Measurements from ENCODE around the gene LGALS4. TPM values are rescaled to one million over a fixed set of nuclear protein-coding genes. Genes with fewer than 3 reads are reported as not detected.
"Not testable (repeated sequence)": the region's sequence is repeated elsewhere in the genome, so short reads cannot be mapped to it uniquely, and the experiment has no call there.

The LGALS4 gene
- total RNA-seq, 1 donor from 2014 or later: not detected

DNA sequence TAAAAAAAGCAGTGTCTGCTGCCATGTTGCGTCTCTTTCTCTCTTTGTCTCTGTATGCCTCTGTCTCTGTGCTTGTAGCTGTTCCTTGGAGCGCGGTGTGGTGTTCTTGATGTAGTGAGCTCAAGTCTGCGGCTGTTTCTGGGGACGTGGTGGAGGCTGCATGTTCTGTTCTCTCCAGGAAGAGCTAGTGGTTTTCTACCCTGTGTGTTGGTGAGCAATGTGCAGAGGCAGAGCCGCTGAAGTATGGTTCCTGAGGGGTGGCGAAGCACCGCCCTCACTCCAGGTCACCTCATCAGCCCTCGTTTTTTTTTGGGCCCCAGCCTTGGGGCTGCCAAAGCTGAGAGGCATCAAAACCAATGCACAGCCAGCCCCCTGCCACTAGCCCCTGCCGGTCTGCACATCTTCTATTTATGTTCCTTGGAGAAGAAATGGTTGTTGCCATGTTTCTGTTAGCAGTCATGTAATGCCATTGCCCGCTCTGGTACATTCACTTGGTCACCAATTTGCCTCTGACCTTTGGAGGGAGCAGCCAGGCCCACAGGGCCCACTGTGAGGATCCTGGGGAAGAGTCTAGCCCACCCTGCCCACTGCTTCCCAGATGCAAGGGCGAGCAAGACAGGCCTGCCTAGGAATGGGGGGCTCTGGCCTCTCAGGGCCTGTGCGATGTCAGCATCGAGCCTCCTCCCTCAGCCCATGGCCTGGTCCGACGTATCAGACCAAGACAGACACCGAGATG, 29.9 kb upstream of the LGALS4 start:
- no peak for DNase-seq

DNA sequence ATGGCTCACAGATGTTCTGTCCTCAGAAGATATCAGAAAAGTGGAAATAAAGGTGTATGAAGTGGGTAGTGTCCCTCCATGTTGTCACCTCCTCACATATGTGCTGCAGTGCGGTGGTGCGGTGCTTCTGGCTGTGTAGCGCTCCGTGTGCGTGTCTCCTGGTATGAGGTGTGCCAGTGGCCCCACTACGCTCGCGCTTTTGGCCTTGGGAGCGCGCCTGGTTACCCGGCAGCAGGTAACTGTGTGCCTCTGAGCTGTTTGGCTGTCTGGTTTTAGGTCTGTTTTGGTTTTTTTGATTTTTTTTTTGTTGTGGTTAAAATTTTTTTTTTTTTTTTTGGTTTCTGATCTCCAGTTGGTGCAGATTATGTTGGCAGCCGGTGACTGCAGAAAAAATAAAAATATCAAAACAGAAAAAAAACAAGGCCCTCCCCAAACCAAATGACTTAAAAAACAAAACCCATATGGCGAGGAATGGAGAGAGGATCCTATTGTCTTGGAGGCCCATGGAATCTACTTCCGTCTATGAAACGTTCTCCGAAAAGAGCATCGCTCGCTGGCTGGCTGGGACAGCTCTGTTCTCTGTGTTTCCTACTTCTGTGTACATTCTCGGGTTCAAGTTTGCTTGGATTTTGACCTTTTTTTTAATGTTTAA, 29.2 kb upstream of the LGALS4 start:
- no peak for DNase-seq

DNA sequence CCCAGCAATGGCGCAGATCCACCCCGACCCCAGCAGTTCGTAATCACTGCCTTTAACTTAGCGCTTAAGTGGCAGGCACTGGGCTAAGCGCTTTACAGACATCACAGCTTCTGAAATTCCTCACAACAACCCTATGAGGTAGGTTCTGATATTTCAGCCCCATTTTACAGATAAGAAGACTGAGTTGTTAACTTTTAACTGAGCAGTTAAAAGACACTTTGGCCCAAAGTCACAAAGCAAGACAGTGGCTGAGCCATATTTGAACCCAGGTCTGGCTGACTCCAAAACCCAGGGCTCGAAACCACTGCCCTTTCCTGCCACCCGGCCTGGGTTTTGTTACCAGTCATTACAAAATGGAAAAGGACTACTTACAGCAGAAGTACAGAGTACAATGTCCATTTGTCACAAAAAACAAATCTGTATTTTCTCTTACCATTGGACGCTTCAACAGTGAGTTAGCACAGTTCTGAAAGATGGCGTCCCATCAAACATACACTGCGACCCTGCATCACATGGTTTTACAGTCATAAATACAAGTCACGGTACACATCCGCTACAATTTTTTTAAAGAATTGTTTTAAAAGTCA, 28.5 kb upstream of the LGALS4 start:
- no peak for DNase-seq

DNA sequence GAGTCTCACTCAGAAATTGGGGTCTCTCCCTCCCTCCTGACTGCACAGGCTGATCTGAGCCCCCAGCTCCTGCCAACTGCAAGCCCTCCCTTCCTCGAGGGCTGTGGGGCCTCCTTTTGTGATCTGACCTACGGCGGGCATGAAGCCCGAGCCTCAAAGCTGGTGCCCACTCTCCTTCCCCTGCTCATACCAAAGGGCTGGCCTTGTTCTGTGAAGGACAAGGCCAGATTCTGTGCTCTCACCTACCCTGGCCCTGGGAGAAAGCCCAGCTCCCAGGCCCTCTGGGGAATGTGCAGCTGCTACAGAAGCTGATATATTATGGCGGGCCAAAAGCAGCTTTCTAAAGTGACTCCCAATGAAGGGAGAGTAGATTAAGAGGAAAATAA, 27.8 kb upstream of the LGALS4 start:
- no peak for DNase-seq

DNA sequence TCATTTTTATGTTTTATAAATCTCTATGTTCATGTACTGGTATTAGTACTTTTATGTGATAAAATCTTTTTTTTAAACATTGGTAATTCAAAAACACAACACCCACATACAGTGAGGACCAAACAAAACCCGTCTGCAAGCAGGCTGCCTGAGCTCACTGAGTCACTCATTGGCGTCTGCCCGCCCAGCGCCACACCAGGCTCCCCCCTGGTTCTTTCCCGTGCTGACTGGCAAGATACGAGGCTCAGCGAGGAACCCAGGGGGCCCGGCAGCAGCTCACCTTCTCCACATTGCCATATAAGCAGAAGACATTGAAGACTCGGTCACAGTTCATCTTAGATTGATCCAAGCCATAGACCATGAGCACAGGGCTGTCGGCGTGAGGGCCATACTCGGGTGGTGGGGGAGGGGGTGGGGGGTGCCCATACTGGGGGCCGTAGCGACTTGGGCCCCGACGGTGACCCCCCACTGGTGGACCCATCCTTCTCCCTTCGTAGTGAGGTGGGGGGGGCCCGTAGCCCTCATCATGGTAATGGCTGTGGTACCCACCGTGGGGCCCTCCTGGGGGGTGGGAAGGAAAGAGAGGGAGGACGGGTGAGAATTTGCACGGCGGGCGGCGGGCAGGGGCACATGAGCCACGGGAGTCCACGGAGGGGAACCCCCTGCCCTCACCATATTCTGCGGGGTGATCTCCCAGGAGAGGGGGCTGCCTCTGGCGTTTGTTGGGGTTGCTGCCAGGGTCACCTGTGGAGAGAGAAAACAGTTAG, 27.3 kb upstream of the LGALS4 start:
- DNase-seq: no peak

DNA sequence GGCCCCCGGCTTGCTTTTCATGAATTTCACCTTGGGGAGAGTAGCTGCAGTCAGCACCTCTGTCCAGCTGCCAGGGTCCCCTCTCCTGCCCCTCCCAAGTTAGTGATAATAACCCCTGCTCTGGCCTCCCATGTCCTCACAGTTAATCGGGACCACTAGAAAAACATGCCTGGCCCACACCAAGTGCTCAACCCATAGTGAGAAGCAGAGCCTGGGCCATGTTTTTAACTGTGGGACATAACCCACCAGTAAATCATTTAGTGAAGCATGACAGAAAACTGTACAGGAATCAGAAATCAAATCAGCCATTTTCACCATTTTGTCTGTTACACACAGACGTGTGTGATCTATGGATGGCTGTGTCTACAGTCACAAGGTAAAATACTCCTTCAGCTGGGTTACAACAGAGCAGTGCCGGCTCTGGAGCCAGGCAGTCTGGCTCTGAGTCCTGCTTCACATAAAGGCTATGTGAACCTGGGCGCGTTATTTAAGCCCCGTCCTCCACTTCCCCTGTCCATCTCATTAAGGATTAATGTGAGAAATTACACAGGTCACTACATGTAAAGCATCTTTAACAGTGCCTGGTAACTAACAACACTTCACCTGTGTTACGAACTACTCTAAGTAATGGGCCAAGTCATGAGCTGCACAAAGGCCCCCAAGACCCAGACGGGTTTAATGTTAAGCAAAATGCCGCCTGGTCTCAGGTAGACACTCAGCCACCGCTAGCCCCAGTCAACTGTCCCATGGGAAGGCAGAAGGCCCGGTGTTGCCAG, 26.4 kb upstream of the LGALS4 start:
- DNase-seq: no peak

DNA sequence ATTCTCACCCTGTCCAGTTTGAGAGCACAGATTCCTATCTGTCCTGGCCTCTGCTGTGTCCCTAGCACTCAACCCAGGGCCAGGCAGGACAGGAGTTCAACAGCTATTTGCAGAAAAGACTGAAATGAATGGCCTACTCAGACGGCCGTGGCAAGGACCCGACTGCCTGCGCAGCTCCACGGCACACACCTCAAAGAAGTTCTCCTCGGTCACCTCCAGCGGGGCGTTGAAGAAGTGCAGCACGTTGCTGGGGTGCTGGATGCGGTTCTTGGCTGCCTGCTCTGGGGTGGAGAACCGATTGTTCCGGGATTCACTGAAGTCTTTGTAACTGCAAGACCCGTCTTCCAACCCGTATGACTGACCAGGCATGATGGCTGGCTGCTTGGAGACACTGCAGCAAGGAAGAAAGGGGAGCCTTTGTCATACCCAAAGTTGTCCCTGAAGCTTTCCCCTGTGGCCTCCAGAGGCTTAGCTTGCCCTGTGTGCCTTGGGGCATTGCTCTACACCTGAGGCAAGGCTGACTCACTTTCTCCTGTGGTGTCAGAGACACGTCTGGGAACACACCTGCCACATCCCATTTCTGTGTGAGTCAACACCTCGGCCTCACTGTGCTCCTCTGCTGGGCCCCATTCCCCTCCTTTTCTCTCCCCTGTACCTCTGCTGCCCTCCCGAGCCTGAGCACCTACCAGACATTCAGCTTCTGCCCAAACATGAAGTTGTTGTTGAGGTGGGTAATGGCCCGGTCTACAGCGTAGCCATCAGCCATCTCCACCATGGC, 25.7 kb upstream of the LGALS4 start:
- DNase-seq: peak; percentile 24

DNA sequence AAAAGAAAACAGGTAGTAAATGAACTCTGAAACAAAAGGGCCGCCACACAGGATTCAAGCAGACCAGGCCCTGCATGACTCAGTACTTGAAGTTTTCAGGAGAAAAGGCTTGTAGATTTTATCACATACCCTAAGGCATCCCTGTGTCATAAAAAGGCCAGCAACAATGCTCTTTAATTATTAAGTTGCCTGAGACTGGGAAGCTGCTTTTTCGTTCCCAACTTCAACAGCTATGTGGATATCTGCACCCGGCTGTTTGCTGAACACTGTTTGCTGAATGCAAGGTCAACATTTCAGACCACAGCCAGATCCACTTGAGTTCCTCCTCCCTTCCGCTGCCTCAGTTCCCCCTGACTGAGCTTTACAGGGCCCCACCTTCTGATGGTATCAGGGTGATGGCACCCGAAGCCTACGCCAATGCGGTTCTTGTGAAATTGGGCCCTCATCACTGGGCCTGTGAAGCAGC, 24.9 kb upstream of the LGALS4 start:
- no peak for DNase-seq

DNA sequence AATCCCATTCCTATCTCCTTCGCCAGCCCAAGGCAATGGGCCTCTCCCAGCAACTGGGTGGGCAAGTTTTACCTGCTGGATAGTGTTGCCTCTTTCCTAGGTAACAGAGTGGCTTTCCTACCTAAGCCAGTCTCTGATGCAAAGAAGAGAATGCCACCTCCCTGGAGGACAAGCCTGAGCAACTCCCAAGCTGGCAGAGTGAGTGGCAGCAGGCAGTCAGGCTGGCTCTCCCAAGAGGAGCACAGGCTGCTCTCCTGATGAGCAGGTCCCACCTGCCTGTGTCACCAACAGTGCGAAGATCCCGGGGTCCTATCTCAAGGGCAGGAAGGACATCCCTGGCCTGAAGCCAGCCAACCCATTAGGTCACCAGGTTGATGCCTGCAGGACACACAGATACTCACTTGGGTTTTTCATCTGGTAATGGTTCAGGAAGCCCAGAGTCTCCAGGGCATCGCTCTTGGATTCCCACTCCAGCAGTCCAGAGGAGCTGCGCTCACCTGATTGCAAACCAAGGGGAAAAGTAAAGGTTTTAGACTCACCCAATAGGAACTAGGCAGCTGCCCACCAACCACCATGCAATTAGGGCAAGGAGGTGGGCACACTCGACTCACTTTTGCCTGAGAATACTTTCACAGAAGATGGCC, 24.4 kb upstream of the LGALS4 start:
- DNase-seq: peak; percentile 51

DNA sequence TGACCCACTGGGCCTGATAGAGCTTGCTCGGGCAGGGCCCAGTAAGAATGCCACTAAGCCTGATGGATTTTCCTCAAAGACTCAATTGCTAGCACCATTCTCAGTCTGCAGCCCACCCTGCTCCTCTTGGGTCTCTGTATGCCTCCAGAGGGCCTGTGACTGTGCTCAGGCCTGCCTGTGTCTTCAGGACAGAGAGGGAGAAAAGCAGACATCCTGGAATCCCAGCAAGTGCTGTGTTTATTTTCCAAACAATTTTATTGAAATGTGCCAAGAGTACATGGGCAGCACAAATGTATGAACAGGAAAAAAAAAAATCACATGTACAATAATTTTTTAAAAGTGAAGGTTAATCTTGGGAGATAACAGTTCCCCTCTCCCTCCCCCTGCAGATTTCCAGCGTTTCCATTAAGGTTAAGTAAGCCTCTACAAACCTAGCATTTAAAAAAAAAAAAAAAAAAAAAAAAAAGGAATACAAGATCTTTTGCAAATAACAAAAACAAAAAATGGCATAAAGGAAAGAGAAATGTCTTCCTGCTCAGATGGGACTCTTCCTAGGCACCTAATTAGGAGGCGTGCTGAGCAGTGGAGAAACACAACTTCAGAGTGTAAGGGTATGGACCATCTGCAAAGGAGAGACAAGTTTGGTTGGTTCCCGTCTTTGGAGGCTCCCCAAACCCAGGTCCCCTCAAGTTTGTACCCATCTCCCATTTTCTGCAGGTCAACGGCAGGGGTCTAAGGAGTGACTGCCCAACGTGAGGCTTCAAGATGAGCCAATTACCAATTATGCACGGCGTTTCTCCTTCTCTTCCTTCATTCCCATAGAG, 23.6 kb upstream of the LGALS4 start:
- DNase-seq: no peak

DNA sequence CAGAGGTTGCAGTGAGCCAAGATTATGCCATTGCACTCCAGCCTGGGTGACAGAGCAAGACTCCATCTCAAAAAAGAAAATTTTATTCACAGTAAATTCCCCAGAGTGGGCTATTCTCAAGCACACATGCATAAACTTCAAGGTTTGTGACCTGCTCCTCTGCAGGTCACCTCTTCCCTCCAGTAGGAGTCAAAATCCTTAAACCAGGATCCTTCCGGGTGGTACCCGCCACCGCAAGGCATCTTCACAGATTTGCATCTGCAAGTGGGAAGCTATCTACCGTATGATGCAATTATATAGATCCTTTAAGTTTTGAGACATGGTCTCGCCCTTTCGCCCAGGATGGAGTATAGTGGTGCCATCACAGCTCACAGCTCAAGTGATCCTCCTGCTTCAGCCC, 21.8 kb upstream of the LGALS4 start:
- no peak for DNase-seq

DNA sequence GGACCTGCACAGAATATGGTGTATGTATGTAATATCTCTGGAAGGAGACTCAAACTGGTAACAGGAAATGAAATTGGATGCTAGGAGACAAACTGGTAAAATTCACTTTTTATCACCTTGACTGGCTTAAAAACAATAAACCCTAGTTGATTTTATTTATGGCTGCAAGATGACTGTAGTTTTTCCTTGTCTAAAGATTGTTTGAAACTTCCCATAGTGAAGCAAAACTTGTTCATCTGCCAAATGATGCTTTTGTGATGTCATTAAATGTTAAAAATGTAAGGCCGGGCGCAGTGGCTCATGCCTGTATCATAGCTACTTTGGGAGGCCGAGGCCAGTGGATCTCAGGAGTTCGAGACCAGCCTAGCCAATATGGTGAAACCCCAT, 21.4 kb upstream of the LGALS4 start:
- no peak for DNase-seq

DNA sequence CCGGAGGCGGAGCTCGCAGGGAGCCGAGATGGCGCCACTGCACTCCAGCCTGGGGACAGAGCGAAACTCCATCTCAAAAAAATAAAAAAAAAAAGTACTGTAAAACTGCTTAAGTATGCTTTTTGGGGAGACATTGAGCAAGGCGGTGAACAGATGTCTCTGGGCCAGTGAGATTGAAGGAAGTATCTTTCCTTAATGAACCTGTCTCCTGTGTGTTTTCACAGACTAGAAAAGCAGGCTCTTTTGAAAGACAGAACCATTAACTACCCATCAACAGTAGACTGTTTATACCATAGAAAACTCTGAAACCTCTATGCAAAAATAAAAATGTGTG, 20.3 kb upstream of the LGALS4 start:
- no peak for DNase-seq

DNA sequence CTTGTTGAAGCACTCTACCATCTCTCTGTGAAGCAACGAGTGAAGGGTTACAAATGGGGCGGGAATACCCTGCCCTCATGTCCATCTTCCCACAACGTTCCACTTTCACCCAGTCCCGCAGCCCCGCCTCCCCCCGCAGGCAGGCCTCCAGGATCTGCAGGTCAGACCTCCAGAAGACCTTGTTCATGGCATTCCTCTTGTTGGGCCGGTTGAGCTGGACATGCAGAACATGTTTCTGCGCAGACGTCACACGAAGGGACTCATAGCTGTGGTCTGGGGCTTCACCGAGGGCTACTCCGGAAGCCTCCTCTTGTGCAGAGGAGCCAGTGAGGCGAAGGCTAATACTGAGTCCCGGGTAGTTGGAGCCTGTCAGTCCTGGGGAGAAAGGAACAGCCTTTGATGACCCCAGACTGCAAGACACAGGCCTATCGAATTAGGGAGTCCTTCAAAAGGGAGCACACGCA, 18.4 kb upstream of the LGALS4 start:
- DNase-seq: peak; percentile 50

DNA sequence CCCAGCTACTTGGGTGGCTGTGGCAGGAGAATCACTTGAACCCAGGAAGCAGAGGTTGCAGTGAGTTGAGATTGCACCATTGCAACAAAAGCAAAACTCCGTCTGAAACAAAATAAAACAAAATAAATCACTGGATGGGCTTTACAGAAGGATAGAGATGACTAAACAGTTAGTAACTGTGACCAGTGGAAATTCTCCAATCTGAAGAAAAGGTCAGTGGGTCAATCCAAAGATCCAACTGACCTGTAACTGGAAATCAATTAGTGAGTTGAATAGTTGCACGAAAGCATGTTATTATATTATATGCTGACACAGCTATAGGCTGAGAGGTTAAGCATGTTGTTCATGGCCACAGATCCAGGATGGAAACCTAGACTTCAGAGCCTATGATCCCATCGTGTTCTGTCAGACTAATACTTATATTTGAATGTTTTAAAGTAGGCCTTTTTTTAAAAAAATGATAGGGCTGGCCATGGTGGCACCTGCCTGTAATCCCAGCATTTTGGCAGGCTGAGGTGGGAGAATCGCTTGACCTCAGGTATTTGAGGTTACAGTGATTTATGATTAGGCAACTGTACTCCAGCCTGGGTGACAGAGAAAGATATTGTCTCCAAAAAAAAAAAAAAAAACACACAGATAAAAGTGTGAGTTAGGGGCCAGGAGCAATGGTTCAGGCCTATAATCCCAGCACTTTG, 17.4 kb upstream of the LGALS4 start:
- DNase-seq: no peak

DNA sequence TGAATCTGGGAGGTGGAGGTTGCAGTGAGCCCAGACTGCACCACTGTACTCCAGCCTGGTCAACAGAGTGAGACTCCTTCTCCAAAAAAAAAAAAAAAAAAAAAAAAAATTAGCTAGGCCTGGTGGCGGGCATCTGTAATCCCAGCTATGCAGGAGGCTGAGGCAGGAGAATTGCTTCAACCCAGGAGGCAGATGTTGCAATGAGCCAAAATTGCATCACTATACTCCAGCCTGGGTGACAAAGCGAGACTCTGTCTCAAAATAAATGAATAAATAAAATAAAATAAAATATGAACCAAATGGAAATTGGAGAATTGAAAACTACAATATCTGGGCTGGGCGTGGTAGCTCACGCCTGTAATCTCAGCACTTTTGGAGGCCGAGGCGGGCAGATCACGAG, 16.5 kb upstream of the LGALS4 start:
- DNase-seq: not testable (repeated sequence)

DNA sequence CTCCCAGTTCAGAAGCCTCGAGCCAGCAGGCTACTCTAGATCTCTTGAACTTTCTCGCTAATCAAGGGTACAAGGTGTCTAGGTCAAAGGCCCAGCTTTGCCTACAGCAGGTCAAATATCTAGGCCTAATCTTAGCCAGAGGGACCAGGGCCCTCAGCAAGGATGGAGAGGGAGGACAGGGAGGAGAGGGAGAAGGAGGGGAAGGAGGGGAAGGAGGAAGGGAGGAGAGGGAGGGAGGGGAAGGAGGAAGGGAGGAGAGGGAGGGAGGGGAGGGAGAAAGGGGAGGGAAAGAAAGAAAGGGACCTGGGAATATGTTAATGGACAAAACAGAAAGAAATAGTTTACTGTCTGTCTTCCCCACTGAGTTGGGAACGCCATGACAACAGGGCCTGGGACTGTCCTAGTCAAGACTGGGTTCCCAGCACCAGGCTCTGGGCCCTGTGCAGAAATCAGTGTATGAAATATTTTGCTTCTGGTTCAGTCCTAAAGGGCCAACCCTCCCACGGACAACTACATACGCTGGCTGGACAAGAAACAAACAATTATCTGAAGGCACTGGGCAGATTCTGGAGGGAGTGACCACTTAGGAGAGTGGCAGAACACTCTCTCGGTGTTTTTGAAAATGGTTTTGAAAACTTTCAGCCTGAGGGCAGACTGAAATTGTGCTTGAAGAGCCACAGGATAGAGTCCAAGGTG, 14.3 kb upstream of the LGALS4 start:
- no peak for DNase-seq

DNA sequence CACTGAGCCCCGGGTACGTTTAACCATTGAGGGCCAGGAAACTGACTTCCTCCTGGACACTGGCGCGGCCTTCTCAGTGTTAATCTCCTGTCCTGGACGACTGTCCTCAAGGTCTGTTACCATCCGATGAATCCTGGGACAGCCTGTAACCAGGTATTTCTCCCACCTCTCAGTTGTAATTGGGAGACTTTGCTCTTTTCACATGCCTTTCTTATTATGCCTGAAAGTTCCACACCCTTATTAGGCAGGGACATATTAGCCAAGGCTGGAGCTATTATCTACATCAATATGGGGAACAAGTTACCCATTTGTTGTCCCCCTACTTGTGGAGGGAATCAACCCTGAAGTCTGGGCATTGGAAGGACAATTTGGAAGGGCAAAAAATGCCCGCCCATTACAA, 13.2 kb upstream of the LGALS4 start:
- not testable (repeated sequence) for DNase-seq
